NCI-H510A (cell line): ENCODE data around the gene FBXO10.

Experiments used
- DNase-seq: peaks from one replicate; lab custom pipeline; 2025; lab: John Stamatoyannopoulos, UW

FBXO10 gene

GRCh38 chr9:37593883-37594448 lies 17.8 kb upstream of the FBXO10 start:
- DNase-seq = no peak

- DNase-seq = peak; percentile 76
Measured at GRCh38 chr9:37592108-37592951, 16.1 kb upstream of the FBXO10 start, which contains the start of gene TOMM5. Gene TOMM5, minus strand, starts transcription at chr9:37592597. Its CDS starts 65 bp downstream, at chr9:37592532.

GRCh38 chr9:37587521-37587920 lies 11.3 kb upstream of the FBXO10 start:
- no peak for DNase-seq

DNA sequence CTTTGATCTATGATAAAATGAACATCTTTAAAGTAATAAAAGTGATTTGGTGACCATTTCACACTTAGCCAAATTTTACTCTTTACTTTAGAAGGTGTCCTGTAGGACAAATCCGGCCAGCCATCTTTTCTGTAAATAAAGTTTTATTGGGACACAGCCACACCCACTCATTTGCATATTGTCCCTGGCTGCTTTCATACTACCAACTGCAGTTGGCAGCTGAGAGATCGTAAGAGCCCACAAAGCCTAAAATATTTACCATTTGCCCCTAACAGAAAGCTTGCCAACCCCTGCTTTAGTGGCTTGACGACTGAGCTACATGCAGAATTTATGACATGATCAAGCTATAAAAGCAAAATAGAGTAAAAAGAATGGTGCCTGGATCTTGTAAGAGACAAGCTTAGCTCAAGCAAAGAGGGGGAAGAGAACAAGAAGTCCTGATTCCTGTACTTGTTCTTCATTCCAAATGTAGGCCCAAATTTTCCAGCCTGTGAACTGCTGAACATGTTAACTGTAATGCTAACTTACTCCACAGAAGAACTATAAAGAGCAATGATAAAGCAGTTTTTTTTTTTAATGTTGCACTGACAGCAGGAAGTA lies 7.4 kb upstream of the FBXO10 start:
- DNase-seq = no peak

DNA sequence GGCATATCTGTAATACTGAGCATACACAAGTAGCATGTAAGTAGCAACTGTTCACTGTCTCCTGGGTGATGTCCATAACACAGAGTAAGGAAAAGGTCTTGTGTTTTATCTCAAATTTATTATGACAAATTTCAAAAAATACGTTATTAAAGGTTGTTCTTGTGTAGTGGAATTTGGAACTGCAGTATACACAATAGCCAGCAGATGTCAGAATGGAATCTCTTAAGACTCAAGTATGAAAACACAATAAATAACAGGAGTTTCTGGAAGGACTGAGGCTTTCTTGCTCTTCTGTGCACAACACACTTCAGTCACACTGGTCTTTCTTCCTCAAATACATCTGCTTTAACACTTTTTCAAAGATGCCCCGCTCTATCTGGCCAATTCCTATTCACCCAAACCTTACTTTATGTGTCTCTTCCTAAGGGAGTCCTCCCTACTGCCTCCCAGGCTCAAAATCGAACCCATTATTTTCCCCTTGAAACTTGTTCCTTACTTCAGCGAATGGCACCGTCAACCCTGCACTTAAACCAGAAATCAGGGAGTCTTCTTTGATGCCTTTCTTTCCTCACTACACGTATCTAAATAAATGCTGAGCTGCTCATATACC lies 6.5 kb upstream of the FBXO10 start:
- no peak for DNase-seq

GRCh38 chr9:37575511-37575914 lies 667 bp downstream of the FBXO10 start:
- DNase-seq = no peak

- no peak for DNase-seq
Measured at GRCh38 chr9:37575001-37575400, 1.2 kb downstream of the FBXO10 start.

DNA sequence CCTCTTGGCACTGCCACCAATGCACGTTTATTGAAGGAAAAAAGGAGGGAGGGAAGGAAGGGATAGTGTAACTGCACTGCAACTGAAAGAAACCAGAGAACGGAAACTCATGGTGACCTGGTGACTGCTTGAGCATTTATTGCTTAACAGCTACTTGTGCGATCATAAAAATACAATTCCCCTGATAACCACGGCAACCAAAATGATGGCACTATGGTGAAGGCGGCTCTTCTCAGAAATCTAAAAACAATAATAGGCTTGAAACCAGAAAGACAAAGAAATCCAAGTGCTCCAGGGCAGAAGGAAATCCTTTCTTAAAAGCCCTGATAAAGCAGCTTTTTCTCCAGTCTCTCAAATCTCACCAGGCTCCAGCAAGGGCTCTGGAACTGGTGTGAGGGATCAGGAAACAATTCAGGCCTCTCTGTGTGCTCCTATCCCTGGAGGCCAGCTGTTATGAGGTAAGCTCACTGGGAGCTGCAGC lies 1.9 kb downstream of the FBXO10 start:
- no peak for DNase-seq

DNA sequence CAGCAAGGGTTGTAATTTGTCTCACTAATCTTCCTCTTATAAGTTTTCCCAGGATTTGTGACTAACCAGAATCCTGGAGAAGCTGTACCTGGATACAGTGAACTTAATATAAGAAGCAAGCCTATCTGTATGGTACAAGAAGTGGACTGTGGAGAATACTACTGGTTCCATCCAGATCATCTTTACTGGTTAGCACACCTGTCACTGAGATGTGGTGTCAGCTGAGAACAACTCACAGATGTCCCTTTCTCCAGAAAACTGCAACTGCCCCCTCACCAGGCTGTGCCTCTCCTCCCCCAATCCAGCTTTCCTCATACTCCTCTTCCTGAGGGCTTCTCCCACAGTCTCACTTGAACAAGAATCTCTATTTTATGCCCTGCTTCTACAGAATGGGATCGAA lies 4.9 kb downstream of the FBXO10 start:
- no peak for DNase-seq

DNA sequence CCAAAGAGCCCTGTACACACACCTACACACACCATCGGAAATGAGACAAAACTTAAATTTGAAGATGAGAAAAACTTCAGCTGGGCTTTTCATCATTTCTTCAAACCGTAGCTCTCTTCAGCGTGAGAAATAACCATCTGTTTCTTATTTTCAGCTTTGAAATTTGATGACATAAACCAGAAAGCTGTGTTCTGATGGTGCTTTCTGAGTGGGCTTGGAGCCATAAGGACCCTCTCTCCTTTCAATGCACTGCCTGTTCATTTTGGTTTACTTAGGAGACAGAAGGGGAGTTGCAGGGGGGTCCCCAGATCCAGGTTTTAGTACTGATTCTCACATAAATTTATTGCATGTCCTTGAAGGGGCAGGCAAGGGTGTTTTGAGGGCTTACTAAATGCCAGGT lies 9.5 kb downstream of the FBXO10 start:
- no peak for DNase-seq

DNA sequence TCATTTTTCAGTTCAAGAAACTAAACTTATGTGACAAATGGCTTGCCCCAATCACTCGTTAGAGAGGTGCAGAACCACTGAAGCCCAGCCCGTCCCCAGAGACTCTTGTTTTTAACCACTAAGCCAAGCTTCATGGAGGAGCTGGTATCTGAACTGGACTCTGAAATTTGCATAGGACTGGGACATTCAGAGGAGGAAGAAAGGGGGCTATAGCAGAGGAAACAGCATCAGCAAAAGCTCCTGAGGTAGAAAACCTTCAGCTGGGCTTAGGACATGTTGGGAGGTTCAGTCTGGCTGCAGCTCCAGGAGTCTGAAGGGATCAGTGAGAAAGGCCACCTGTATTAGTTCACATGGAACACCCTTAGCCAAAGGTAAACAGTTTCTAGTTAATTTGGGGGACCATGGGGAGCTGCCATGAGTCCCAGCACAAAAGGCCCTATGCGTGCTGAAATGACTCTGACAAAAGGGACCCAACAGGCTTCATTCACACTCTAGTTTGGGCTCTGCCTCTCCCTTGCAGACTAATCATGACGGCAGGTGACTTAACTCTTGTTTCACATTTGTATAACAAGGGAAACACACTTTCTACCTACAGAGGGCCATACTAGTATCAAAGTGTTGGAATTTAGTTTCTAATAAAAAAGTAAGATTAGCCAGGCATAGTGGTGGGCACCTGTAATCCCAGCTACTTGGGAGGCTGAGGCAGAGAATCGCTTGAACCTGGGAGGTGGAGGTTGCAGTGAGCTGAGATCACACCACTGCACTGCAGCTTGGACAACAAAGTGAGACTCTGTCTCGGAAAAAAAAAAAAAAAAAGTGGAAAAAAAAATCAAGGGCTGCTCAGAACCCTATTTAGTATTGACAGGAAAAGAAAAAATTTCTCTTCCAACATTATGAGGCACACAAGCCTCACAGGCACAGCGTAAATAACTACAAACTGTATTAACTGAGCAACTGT lies 10.2 kb downstream of the FBXO10 start:
- DNase-seq = no peak

DNA sequence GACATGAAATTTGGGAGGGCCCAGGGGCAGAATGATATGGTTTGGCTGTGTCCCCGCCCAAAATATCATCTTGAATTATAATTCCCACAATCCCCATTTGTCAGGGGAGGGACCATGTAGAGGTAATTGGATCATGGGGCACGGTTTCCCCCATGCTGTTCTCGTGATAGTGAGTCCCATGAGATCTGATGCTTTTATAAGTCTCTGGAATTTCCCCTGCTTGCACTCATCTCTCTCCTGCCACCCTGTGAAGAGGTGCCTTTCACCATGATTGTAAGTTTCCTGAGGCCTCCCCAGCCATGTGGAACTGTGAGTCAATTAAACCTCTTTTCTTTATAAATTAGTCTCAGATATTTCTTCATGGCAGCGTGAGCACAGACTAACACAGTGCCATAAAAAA lies 11.3 kb downstream of the FBXO10 start:
- no peak for DNase-seq

- no peak for DNase-seq
Measured at GRCh38 chr9:37563806-37564513, 12.2 kb downstream of the FBXO10 start.

DNA sequence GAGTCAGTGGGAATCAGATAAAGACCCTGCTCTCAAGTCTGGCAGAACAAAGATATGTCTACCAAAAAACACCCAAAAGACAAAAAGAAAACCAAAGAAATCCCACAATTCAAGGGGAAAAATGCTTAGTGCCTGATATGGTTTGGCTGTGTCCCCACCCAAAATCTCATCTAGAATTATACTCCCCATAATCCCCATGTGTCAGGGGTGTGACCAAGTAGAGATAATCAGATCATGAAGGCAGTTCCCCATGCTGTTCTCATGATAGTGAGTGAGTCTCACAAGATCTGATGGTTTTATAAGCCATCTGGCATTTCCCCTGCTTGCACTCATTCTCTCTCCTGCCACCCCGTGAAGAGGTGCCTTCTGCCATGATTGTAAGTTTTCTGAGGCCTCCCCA lies 13.4 kb downstream of the FBXO10 start:
- no peak for DNase-seq

- DNase-seq = no peak
Measured at GRCh38 chr9:37561682-37562081, 14.5 kb downstream of the FBXO10 start.

- DNase-seq = no peak
Measured at GRCh38 chr9:37559855-37560592, 16.2 kb downstream of the FBXO10 start.

- DNase-seq = no peak
Measured at GRCh38 chr9:37559125-37559524, 17.1 kb downstream of the FBXO10 start.

DNA sequence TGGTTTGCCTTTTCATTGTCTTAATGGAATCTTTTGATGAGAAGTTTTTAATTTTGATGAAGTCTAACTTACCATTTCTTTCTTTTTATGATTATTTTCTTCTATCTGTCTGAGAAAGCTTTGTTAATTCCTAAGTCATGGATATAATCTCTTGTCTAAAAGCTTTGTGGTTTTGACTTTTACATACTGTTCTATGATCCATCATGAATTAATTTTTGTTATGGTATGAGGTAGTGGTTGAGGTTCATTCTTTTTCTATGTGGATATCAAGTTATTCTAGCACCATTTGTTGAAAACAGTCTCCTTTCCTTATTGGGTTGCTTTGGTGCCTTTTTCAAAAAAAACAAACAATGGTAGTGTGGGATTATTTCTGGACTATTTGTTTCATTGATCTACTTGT lies 20.4 kb downstream of the FBXO10 start:
- no peak for DNase-seq

GRCh38 chr9:37554318-37554717 lies 21.9 kb downstream of the FBXO10 start:
- no peak for DNase-seq

DNA sequence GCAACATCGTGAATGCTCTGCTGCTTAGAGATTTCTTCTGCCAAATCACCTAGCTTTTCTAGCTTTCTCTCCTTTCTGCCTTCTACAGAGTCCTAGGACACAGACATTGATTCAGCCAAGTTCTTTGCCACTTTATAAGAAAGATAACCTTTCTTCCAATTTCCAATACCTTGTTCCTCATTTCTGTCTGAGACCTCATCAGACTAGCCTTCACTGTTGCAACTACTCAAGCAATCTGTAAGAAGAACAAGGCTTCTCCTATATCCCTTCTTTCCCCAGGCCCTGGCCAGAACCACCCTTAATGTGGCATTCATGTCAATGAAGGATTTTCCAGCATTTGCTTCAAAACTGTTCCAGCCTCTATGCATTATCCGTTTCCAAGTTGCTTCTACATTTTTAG lies 24.3 kb downstream of the FBXO10 start:
- DNase-seq = no peak
